DMS79 (cell line): ENCODE data around the gene GPSM3.
"Not testable (repeated sequence)": the region's sequence is repeated elsewhere in the genome, so short reads cannot be mapped to it uniquely, and the experiment has no call there.

Source experiments
- DNase-seq: peaks from one replicate; lab custom pipeline; 2025; lab: John Stamatoyannopoulos, UW

Gene GPSM3

DNA sequence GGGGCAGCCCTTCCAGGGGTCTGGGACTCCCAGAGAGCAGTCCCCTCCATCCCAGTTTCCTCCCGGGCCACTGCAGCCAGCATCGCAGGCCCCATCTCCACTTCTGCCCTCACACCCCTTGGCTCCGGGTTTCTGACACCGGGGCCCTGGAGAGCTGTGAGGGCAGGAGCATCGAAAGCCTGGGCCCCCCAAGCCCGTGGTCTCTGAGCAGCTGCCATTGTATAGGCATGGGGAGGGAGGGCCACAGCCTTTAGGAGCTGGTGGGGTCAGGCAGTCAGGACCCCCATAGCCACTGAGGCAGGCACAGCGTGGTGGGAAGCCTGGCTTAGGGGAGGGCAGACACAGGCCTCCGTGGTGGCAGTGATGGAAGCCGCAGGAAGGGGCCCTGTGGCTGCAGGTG is 9.7 kb upstream of the GPSM3 start:
- DNase-seq, result no peak

DNA sequence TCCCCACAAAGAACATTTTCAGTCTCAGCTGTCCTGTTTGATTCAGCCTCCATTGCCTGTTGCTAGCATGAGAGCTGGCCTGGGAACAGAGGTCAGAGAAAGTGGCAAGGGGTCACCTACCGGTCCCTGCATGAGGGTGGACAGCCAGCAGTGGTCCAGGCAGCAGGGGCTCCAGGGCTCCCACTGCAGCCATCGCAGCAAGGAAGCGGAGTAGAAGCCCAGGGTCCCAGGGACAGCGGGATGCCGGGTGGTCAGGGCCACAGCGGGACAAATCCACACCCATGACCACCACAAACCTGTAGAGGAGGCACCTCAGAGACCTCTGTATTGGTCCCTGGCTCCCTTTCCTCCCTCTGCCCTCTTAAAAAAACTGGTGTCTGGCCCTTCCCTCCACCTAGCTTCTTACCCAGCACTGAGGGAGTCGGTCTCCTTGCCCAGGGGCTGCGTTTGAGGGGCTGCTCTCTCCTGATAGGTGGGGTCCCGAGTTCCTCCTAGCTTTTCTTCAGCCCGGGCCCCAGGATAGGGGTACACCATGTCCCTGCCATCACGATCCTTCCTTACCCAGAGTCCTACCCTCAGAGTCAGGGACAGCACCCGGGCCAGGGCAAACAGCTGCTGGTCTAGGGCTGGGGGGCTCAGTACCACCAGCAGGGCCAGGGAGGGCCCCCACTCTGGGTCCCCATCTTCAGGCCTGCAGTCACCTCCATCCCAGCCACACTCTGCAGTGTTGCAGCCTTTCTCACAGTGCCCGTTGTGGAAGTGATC is 8.4 kb upstream of the GPSM3 start:
- DNase-seq, result no peak

GRCh38 chr6:32198866-32199265 is 6.4 kb upstream of the GPSM3 start:
- no peak for DNase-seq

GRCh38 chr6:32198345-32198696 is 5.9 kb upstream of the GPSM3 start:
- no peak for DNase-seq

GRCh38 chr6:32196682-32197616 is 4.5 kb upstream of the GPSM3 start:
- no peak for DNase-seq

DNA sequence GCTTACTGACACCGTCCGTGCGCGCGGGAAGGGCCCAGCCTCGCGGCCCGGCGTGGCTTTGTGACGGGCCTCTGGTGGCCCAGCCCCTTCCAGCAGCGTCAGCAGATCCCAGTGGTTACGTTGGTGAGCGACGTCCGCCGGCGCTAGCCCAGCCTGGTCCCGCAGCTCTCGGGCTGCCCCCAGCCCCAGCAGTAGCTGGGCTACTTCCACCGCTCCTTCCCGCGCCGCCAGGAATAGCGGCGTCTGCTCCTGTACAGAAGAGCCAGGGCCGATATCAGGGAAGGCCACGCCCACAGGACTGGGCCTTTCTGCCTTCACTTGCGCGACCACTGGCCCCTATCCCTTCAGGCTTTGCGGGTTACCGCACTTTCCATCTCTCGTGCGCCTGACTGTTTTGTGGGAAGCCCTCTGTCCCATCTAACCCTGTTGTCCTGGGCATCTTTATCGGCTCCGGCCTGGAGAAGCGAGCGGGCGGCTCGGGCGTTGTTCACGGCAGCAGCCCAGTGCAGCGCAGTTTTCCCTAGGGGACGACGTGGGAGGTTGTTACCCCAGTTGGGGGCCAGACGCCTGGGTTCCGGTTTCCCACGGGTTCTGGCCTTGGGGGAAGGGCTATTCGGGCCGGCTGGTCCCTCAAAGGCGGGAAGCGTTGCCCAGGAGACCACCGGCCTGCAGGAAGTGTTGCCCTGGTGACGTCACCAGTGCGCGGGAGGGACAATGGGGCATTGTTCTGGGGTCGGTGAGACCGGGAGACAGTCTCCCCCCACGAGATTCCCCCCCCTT is 3.6 kb upstream of the GPSM3 start:
- DNase-seq, result peak; percentile 83

GRCh38 chr6:32195652-32195901 is 3.1 kb upstream of the GPSM3 start:
- DNase-seq, result peak; percentile 99

DNA sequence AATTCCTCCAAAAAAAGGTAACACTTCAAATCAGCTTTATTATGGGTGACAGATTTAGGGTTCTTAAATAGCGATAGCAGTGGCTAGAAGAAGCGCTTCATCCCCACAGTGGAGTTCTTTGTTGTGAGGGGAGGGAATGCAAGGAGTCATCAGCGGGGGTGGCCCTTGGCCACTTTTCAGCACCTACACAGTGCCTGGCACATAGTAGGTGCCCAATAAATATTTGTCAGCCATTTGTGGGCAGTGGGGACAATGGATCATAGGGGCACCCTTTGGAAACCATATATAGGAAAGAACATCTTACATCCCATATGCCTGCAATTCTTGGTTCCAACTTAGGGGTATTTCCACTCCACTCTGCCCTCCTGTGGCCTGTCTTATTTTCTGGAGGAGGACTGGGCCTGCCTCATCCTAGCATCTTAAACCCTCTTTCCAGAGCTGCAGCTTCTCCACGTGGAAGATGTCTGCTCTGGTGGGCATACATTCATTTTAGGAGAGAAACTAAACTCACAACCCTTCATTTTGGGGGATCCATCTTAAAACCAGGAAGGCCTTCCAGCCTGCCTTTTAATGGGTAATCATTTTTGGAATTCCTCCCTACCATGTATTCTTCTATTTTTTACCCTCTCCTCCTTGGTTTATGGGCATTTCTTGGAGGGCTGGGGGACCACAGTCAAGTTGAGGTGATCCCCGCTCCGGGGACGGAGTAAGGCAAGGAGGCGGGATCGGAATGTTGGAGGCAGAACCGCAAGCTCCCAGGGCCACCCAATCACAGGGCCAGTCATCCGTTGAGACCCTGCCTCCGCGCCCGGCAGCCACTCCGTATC is 2.6 kb upstream of the GPSM3 start:
- no peak for DNase-seq

GRCh38 chr6:32194388-32194787 is 1.9 kb upstream of the GPSM3 start:
- DNase-seq, result no peak

DNA sequence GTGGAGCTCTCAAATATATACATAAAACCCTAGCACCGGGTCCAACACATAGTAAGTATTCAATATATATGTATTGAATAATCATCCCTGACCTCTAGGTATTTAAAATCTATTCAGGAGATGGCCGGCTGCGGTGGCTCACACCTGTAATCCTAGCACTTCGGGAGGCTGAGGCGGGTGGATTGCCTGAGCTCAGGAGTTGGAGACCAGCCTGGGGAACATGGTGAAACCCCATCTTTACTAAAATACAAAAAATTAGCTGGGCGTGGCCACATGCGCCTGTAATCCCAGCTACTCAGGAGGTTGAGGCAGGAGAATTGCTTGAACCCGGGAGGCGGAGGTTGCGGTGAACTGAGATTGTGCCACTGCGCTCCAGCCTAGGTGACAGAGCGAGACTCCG is 653 bp upstream of the GPSM3 start:
- DNase-seq, result not testable (repeated sequence)

GRCh38 chr6:32191696-32192607 is 491 bp downstream of the GPSM3 start:
- DNase-seq, result no peak

GRCh38 chr6:32190911-32191677 is 1.3 kb downstream of the GPSM3 start:
- no peak for DNase-seq

DNA sequence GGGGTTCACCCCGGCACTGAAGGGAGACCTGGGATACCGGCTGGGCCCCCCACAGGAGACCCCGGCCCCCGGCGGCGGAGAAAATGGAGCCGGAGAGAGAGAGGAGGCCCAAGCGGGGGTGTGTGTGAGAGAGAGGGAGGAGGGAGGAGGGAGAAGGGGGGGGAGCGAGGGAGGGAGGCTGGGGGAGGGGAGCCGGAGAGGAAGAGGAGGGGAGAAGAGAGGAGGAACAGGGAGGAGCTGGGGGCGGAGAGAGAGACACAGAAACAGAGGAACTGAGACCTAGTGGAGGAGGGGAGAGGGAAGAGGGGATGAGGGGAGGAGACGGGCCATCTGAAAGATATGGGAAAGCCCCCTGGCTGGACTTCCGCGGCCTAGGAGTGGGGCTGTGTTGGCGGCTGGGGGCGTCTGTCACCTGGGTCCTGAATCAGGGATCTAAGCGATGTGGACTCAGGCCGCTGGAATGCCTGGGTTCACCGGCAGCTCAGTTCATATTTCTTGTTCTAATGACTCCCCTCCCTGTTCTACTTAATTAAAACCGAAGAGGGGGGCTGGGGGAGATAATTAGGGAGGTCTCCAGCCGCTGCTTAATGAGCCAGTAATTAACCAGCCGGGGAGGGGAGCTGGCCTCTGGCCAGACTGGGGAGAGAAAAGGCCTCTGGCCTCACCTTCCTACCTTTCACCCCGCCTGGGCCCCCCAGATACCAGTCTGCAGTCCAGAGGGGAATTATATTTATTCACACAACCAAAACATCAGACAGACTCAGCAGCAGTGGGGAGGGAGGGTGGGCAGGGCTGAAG is 2.2 kb downstream of the GPSM3 start, which contains the start of gene PBX2:
TSS of gene PBX2 (minus strand) at position 149 of the 798 bp plus-strand sequence. CDS start 287 bp downstream, outside the sequence.
- peak; percentile 59 for DNase-seq

- DNase-seq, result no peak
These were observed 2.7 kb downstream of the GPSM3 start for GRCh38 chr6:32189742-32190053.

GRCh38 chr6:32189069-32189741 is 3.2 kb downstream of the GPSM3 start:
- DNase-seq, result no peak

DNA sequence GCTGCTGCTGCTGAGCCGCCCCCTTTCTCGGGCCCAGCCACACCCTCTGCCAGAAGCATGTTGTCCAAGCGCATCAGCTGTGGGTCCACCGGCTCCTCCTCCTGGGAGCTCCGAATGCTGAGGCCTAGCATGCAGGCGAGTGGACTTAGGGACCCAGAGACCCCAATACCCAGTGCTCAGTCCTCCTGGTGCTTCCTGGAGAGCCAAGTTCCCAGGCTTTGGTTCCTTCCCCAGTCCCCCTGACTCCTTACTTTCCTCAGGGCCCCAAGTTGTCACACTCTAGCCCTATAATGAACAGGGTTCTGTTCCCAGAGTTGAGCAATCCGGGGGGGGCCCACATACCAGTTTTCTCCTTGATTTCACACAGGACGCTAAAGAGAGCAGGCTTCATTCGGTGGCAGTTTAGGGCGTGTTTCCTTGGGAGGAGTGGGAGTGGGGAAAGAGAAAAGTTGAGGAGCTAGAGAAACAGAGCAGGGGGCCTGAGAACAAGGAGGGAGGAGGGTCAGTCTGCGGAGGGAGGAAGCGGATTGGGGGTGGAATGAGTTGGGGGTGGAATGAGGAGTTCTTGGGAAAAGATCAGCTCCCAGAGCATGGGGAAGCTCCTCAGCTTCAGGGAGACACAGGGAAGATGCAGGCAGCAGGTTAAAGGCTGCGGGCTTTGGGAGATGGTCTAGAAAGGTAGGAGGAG is 3.9 kb downstream of the GPSM3 start:
- no peak for DNase-seq

- not testable (repeated sequence) for DNase-seq
These were observed 4.6 kb downstream of the GPSM3 start for GRCh38 chr6:32187725-32188380.
